IPS-18a (cell line): Measurements from ENCODE around the gene ATP2B3.

ENCODE experiments used
- H3K27ac ChIP-seq: one replicate; pipeline ENCODE4 v1.5.1; 2013; ENCODE audit warnings: low read length
- H3K27me3 ChIP-seq: one replicate; pipeline ENCODE4 v1.6.1; 2013; ENCODE audit warnings: mild to moderate bottlenecking, low read length; ENCODE audit not compliant: control insufficient read depth, insufficient read depth
- H3K36me3 ChIP-seq: one replicate; pipeline ENCODE4 v1.6.1; 2013; ENCODE audit warnings: low read depth, low read length; ENCODE audit not compliant: control insufficient read depth
- H3K4me1 ChIP-seq: one replicate; pipeline ENCODE4 v1.6.1; 2013; ENCODE audit warnings: low read depth, low read length; ENCODE audit not compliant: control insufficient read depth
- H3K4me3 ChIP-seq: one replicate; pipeline ENCODE4 v1.5.1; 2013; ENCODE audit warnings: low read length
- H3K9ac ChIP-seq: one replicate; pipeline ENCODE4 v1.6.1; 2013; ENCODE audit warnings: mild to moderate bottlenecking, low read length, moderate library complexity
- H3K9me3 ChIP-seq: one replicate; pipeline ENCODE4 v1.6.1; 2013; ENCODE audit warnings: low read depth, low read length; ENCODE audit not compliant: control insufficient read depth

ATP2B3 gene

GRCh38 chrX:153499876-153500275 is 17.6 kb upstream of the ATP2B3 start:
- Histone ChIP-seq H3K4me3 (no peak overlapping the region), H3K9ac (no peak overlapping the region), H3K27me3 (no peaks in the 10 kb centered on the region)

GRCh38 chrX:153500676-153501280 is 16.7 kb upstream of the ATP2B3 start:
- Histone ChIP-seq H3K36me3 (no peaks in the 10 kb centered on the region), H3K9ac (no peak overlapping the region), H3K27ac (no peak overlapping the region), H3K4me3 (no peak overlapping the region), H3K9me3 (peaks cover 7% of the 10 kb centered on the region), H3K27me3 (no peaks in the 10 kb centered on the region), H3K4me1 (no peaks in the 10 kb centered on the region)

More at GRCh38 chrX:153499876-153500275, 17.6 kb upstream of the ATP2B3 start:
- no peak overlapping the region for H3K27ac ChIP-seq
- H3K36me3 ChIP-seq: no peaks in the 10 kb centered on the region
- no peaks in the 10 kb centered on the region for H3K4me1 ChIP-seq
- peaks cover 7% of the 10 kb centered on the region for H3K9me3 ChIP-seq

GRCh38 chrX:153501530-153501929 is 15.9 kb upstream of the ATP2B3 start:
- Histone ChIP-seq H3K9me3 (peaks cover 7% of the 10 kb centered on the region), H3K4me3 (no peak overlapping the region), H3K9ac (no peak overlapping the region), H3K27me3 (no peaks in the 10 kb centered on the region), H3K4me1 (no peaks in the 10 kb centered on the region), H3K36me3 (no peaks in the 10 kb centered on the region), H3K27ac (no peak overlapping the region)

GRCh38 chrX:153502131-153502530 is 15.3 kb upstream of the ATP2B3 start:
- no peaks in the 10 kb centered on the region for H3K27me3 ChIP-seq
- no peaks in the 10 kb centered on the region for H3K4me1 ChIP-seq
- H3K27ac ChIP-seq: no peak overlapping the region

GRCh38 chrX:153502796-153503195 is 14.6 kb upstream of the ATP2B3 start:
- H3K27me3 ChIP-seq: no peaks in the 10 kb centered on the region
- H3K4me3 ChIP-seq: no peak overlapping the region
- no peak overlapping the region for H3K9ac ChIP-seq
- no peaks in the 10 kb centered on the region for H3K4me1 ChIP-seq
- no peaks in the 10 kb centered on the region for H3K36me3 ChIP-seq
- peaks cover 7% of the 10 kb centered on the region for H3K9me3 ChIP-seq
- H3K27ac ChIP-seq: no peak overlapping the region

More at GRCh38 chrX:153502131-153502530, 15.3 kb upstream of the ATP2B3 start:
- H3K36me3 ChIP-seq: no peaks in the 10 kb centered on the region
- H3K9me3 ChIP-seq: peaks cover 7% of the 10 kb centered on the region
- no peak overlapping the region for H3K4me3 ChIP-seq
- H3K9ac ChIP-seq: no peak overlapping the region

GRCh38 chrX:153504445-153505016 is 12.9 kb upstream of the ATP2B3 start:
- Histone ChIP-seq H3K36me3 (no peaks in the 10 kb centered on the region), H3K9ac (no peak overlapping the region), H3K4me3 (no peak overlapping the region), H3K9me3 (peaks cover 7% of the 10 kb centered on the region), H3K27me3 (no peaks in the 10 kb centered on the region), H3K4me1 (no peaks in the 10 kb centered on the region), H3K27ac (no peak overlapping the region)

- no peak overlapping the region for H3K9ac ChIP-seq
- H3K4me3 ChIP-seq: no peak overlapping the region
- no peak overlapping the region for H3K27ac ChIP-seq
- H3K9me3 ChIP-seq: peaks cover 9% of the 10 kb centered on the region
- H3K27me3 ChIP-seq: no peaks in the 10 kb centered on the region
- H3K36me3 ChIP-seq: no peaks in the 10 kb centered on the region
- no peaks in the 10 kb centered on the region for H3K4me1 ChIP-seq
Measured at GRCh38 chrX:153505361-153505760, 12.1 kb upstream of the ATP2B3 start.

GRCh38 chrX:153507484-153508178 is 9.8 kb upstream of the ATP2B3 start:
- peaks cover 5% of the 10 kb centered on the region for H3K9me3 ChIP-seq
- H3K9ac ChIP-seq: no peak overlapping the region
- no peaks in the 10 kb centered on the region for H3K4me1 ChIP-seq
- H3K27me3 ChIP-seq: no peaks in the 10 kb centered on the region
- no peak overlapping the region for H3K4me3 ChIP-seq
- H3K27ac ChIP-seq: no peak overlapping the region
- H3K36me3 ChIP-seq: no peaks in the 10 kb centered on the region

GRCh38 chrX:153509592-153509991 is 7.8 kb upstream of the ATP2B3 start:
- Histone ChIP-seq H3K4me1 (no peaks in the 10 kb centered on the region), H3K27me3 (no peaks in the 10 kb centered on the region), H3K27ac (no peak overlapping the region), H3K9me3 (peaks cover 8% of the 10 kb centered on the region), H3K36me3 (no peaks in the 10 kb centered on the region), H3K4me3 (no peak overlapping the region), H3K9ac (no peak overlapping the region)

GRCh38 chrX:153510383-153510782 is 7.1 kb upstream of the ATP2B3 start:
- H3K27ac ChIP-seq: no peak overlapping the region
- no peak overlapping the region for H3K4me3 ChIP-seq
- H3K36me3 ChIP-seq: no peaks in the 10 kb centered on the region
- peaks cover 9% of the 10 kb centered on the region for H3K9me3 ChIP-seq
- no peaks in the 10 kb centered on the region for H3K4me1 ChIP-seq
- no peak overlapping the region for H3K9ac ChIP-seq
- H3K27me3 ChIP-seq: no peaks in the 10 kb centered on the region

- H3K27me3 ChIP-seq: peaks cover 15% of the 10 kb centered on the region
- no peaks in the 10 kb centered on the region for H3K4me1 ChIP-seq
- H3K27ac ChIP-seq: no peak overlapping the region
- H3K4me3 ChIP-seq: no peak overlapping the region
- H3K9me3 ChIP-seq: peaks cover 9% of the 10 kb centered on the region
- H3K36me3 ChIP-seq: no peaks in the 10 kb centered on the region
- no peak overlapping the region for H3K9ac ChIP-seq
Measured at GRCh38 chrX:153511784-153512500, 5.5 kb upstream of the ATP2B3 start.
